ENCODE data around the gene NR2C2AP.

DNA sequence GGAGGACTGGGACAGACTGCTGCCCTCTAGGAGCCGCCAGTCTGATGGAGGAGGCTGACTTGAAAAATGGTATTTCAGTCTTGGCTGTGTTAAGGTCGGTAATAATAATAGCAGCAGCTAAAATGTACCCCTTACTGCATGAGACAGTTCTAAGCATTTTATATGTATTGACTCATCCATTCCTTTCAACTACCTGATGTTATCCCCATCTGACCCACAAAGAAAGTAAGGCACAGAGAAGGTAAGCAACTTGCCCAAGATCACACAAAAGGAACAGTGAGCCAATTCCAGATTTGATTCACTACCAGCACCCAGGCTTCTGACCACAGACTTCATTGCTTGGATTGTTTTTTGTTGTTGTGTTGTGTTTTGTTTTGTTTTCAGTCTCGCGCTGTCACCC, 12.6 kb upstream of the NR2C2AP start:
- TF ChIP-seq, protein P1, sequence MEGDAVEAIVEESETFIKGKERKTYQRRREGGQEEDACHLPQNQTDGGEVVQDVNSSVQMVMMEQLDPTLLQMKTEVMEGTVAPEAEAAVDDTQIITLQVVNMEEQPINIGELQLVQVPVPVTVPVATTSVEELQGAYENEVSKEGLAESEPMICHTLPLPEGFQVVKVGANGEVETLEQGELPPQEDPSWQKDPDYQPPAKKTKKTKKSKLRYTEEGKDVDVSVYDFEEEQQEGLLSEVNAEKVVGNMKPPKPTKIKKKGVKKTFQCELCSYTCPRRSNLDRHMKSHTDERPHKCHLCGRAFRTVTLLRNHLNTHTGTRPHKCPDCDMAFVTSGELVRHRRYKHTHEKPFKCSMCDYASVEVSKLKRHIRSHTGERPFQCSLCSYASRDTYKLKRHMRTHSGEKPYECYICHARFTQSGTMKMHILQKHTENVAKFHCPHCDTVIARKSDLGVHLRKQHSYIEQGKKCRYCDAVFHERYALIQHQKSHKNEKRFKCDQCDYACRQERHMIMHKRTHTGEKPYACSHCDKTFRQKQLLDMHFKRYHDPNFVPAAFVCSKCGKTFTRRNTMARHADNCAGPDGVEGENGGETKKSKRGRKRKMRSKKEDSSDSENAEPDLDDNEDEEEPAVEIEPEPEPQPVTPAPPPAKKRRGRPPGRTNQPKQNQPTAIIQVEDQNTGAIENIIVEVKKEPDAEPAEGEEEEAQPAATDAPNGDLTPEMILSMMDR (IDR thresholded peaks at IDR 0.05) = no peak
- TF ChIP-seq ZFX (IDR thresholded peaks at IDR 0.05; ENCODE audit: borderline replicate concordance) = no peak
